H1 (cell line): Measurements from ENCODE around the gene CDH12. TPM values are rescaled to one million over a fixed set of nuclear protein-coding genes. Genes with fewer than 3 reads are reported as not detected.

Experiments
- CHD2 ChIP-seq: IDR thresholded peaks from 2 replicates; pipeline ENCODE4 v1.6.1; 2012; ENCODE audit warnings: low read length, improper control_type of control experiment
- CHD7 ChIP-seq: fragments of 300-600 bp; sonication (generic); IDR thresholded peaks from 2 replicates; pipeline ENCODE4 v1.7.1; 2012; ENCODE audit warnings: low read length, moderate library complexity, mild to moderate bottlenecking, inconsistent platforms; ENCODE audit not compliant: insufficient replicate concordance
- CREB1 ChIP-seq: IDR thresholded peaks from 2 replicates; pipeline ENCODE4 v1.6.1; 2012; ENCODE audit warnings: inconsistent platforms
- FOSL1 ChIP-seq: IDR thresholded peaks from 2 replicates; pipeline ENCODE4 v1.6.1; 2011; ENCODE audit warnings: mild to moderate bottlenecking, low read depth, low read length, moderate library complexity; ENCODE audit not compliant: insufficient read depth
- GTF2F1 ChIP-seq: IDR thresholded peaks from 2 replicates; pipeline ENCODE4 v1.6.1; 2012; ENCODE audit warnings: low read depth, low read length, improper control_type of control experiment, borderline replicate concordance
- POU5F1 ChIP-seq: IDR thresholded peaks from 2 replicates; pipeline ENCODE4 v1.6.1; 2011; ENCODE audit warnings: low read depth, mild to moderate bottlenecking, low read length, moderate library complexity
- RFX5 ChIP-seq: IDR thresholded peaks from 2 replicates; pipeline ENCODE4 v1.6.1; 2011; ENCODE audit warnings: low read depth, low read length, improper control_type of control experiment, borderline replicate concordance
- SRF ChIP-seq: IDR thresholded peaks from 2 replicates; pipeline ENCODE4 v1.6.1; 2011; ENCODE audit warnings: mild to moderate bottlenecking, low read depth, low read length, moderate library complexity
- SUZ12 ChIP-seq: fragments of 200-600 bp; sonication (generic); IDR thresholded peaks from 2 replicates; pipeline ENCODE4 v1.6.1; 2012; ENCODE audit warnings: mild to moderate bottlenecking, inconsistent platforms, low read length, moderate library complexity, mixed read lengths
- TAF7 ChIP-seq: optimal IDR thresholded peaks from 2 replicates; pipeline ENCODE3; 2011; ENCODE audit warnings: low read depth, mild to moderate bottlenecking, inconsistent platforms, low read length, moderate library complexity, borderline replicate concordance
- TEAD4 ChIP-seq: IDR thresholded peaks from 2 replicates; pipeline ENCODE4 v1.6.1; 2012; ENCODE audit warnings: low read depth, low read length, inconsistent platforms, mixed read lengths
- polyA plus RNA-seq, 7 experiments: library from polyadenylated mRNA; depleted of rRNA in 3 of 7; stranded (reverse) in 5 of 7; unstranded in 2 of 7; fragments of >200 nt in 5 of 7; fragments of 200-250 nt in 2 of 7; gene quantifications; 1 replicate in 5 of 7; 2 replicates in 1 of 7; 4 replicates in 1 of 7; pipeline versions ENCODE4 v1.2.1 to v1.2.3, GENCODE V29; 2011 to 2013; ENCODE audit warnings: missing spikeins in 2 of 7, mixed read lengths in 2 of 7
- total RNA-seq: library from RNA; stranded (reverse); fragmentation: NEBNext Ultra II Directional; extraction: Animal tissue kit (Norgen Biotek cat#: 25700); gene quantifications from 2 replicates; pipeline ENCODE4 v1.2.1, GENCODE V29; 2021

The CDH12 gene
- total and polyA plus RNA-seq, 2 of the 8 experiments (the other 6 are each of a cell fraction or from before 2014, with no cell fraction given) = 0.03 TPM; not detected in 1

- TF ChIP-seq CHD7 (no peak), SRF (no peak), TEAD4 (no peak), CREB1 (no peak), GTF2F1 (no peak), POU5F1 (no peak), CHD2 (no peak), RFX5 (no peak), SUZ12 (no peak), FOSL1 (no peak), TAF7 (no peak)
These were observed 303.1 kb downstream of the CDH12 start (continued) for GRCh38 chr5:22549876-22550671.
